ENCODE measurements around the gene VAV3.

- TF ChIP-seq POLR2AphosphoS5 (IDR thresholded peaks at IDR 0.05), result no peak
- no peak for TF ChIP-seq CTCF (IDR thresholded peaks at IDR 0.05)
- no peak for TF ChIP-seq POLR2A (IDR thresholded peaks at IDR 0.05)
- TF ChIP-seq EP300 (IDR thresholded peaks at IDR 0.05), result no peak
Measured at GRCh38 chr1:107941531-107941930, 23.4 kb downstream of the VAV3 start.
